ENCODE data around the gene DNAJC21.

Gene DNAJC21

DNA sequence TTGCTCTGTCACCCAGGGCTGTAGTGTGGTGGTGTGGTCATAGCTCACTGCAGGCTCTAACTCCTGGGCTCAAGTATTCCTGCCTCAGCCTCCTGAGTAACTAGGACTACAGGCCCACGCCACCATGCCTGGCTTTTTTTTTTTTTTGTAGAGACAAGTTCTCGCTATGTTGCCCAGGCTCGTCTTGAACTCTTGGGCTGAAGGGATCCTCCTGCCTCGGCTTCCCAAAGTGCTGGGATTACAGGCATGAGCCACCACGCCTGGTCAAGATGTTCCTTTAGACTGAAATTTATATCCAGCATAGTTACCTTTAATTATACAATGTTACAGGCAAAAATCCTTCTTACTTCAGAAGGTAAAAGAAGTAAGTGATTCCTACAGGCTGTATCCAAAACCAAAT lies 1.6 kb upstream of the DNAJC21 start:
- DNase-seq (ENCODE audit: extremely low read depth, low read depth) = no peak
- TF ChIP-seq, protein P1, sequence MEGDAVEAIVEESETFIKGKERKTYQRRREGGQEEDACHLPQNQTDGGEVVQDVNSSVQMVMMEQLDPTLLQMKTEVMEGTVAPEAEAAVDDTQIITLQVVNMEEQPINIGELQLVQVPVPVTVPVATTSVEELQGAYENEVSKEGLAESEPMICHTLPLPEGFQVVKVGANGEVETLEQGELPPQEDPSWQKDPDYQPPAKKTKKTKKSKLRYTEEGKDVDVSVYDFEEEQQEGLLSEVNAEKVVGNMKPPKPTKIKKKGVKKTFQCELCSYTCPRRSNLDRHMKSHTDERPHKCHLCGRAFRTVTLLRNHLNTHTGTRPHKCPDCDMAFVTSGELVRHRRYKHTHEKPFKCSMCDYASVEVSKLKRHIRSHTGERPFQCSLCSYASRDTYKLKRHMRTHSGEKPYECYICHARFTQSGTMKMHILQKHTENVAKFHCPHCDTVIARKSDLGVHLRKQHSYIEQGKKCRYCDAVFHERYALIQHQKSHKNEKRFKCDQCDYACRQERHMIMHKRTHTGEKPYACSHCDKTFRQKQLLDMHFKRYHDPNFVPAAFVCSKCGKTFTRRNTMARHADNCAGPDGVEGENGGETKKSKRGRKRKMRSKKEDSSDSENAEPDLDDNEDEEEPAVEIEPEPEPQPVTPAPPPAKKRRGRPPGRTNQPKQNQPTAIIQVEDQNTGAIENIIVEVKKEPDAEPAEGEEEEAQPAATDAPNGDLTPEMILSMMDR (IDR thresholded peaks at IDR 0.05; ENCODE audit: low read depth, low read length, missing control alignments) = no peak
- H3K4me3 ChIP-seq (replicated peaks; ENCODE audit: low read depth, low read length) = no peak overlapping the region

DNA sequence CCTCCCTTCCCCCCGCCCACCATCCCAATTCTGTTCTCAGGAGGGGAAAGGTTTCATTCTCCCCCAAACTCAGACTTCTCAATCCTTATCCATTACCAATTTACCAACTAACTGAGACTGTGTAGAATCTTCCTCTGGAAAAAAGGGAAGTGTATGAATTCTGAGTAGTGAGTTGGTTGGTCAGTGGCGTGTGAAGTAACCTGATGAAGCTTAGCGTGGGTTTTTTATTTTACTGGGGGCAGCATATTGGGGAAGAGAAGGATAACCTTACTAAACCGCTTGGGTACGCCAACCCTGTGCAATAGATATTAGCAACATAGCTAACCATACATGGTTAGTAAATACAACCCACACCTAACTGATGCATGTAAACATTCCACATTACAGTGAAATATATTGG lies 1.1 kb upstream of the DNAJC21 start:
- H3K4me3 ChIP-seq (replicated peaks; ENCODE audit: low read depth, low read length) = no peak overlapping the region
- TF ChIP-seq, protein P1 (IDR thresholded peaks at IDR 0.05; ENCODE audit: low read depth, low read length, missing control alignments) = no peak
- no peak for DNase-seq (ENCODE audit: extremely low read depth, low read depth)

DNA sequence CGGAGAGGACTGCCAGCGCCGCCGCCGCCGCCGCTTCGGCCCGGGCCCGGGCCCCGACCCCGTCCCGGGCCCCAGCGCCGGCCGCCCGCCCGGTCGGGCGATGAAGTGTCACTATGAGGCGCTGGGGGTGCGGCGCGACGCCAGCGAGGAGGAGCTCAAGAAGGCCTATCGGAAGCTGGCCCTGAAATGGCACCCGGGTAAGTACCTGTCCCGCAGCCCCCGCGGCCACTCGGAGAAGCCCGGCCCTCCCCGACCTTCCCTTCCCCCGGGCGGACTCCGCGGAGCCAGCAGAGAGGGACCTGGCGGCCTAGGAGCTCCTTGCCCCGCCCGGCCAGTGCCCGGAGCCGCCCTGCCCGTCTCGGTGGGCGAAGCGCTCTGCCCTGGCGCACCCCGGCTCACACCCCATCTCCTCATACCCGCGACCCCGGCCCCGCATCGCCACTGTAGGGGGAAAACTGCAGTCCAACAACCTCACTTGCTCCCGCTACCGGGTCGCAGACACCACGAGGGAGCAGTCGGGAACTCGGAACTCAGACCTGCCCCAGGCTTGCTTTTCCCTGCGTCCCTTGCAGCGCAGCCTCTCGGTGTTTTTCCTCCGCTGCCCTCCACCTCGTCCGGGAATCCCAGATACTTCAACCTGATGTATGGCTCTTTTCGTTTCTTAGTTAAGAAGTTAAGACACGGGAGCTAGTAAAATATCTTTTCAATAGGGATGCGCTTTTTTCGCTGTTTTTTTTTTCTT lies 532 bp downstream of the DNAJC21 start:
- TF ChIP-seq, protein P1 (IDR thresholded peaks at IDR 0.05; ENCODE audit: low read depth, low read length, missing control alignments) = no peak
- DNase-seq (ENCODE audit: extremely low read depth, low read depth) = no peak
- peak overlapping the region; percentile 82 for H3K4me3 ChIP-seq (replicated peaks; ENCODE audit: low read depth, low read length)

DNA sequence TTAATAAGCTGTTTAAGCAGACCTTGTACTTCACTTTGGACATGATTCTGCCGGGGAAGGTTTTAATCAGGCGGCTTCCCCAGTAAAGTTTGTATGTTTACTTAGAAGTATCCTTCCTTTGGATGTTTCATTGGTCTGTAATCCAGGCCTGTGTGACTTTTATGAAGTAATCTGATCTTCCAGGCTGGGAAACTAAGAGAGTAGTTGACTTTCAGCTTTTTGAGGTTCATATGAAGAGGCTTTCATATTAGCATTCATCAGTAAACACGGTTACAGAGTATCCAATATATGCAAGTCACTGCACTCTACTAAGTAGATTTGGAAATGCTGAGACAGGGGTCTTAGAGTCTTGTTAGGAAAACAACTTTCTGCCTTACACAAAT lies 1.1 kb downstream of the DNAJC21 start:
- TF ChIP-seq, protein P1 (IDR thresholded peaks at IDR 0.05; ENCODE audit: low read depth, low read length, missing control alignments) = no peak
- H3K4me3 ChIP-seq (replicated peaks; ENCODE audit: low read depth, low read length) = peak overlapping the region; percentile 82
- no peak for DNase-seq (ENCODE audit: extremely low read depth, low read depth)

DNA sequence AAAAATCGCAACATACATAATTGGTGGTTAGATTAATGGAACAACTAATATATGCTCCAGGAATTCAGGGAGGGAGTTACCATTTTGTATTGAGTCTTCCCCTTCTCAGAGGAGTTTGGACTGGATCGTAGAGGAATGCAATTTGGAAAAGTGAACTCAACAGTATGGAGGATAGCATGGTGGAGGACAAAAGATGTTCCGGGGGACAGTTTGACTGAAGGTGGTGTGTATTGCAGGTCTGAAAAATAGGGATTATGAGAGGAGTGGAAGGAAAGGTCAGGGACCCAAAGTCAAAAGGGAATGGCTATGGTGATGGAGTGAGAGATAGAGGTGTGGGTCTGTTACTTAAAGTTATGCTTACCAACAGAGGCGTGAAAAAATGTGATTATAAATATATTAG lies 1.5 kb downstream of the DNAJC21 start:
- no peak for DNase-seq (ENCODE audit: extremely low read depth, low read depth)
- peak overlapping the region; percentile 82 for H3K4me3 ChIP-seq (replicated peaks; ENCODE audit: low read depth, low read length)
- TF ChIP-seq, protein P1 (IDR thresholded peaks at IDR 0.05; ENCODE audit: low read depth, low read length, missing control alignments) = no peak

DNA sequence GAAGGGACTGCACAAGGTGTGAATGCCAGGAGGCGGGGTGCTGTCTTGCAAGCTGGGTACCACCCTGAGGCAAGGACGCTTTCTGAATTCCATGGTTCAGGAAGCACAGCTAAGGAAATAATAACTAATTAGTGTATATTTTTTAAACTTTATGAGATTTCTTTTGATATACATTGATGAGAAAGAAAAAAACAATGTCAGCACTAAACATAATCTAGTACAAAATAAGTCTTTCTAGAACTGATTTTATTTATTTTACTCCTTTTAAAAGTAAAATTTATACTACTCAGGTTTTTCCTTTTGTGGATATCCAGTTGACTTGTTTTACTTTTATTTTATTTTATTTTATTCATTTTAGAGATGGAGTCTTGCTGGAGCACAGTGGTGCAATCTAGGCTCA lies 3.6 kb downstream of the DNAJC21 start:
- H3K4me3 ChIP-seq (replicated peaks; ENCODE audit: low read depth, low read length) = no peak overlapping the region
- DNase-seq (ENCODE audit: extremely low read depth, low read depth) = no peak
- TF ChIP-seq, protein P1 (IDR thresholded peaks at IDR 0.05; ENCODE audit: low read depth, low read length, missing control alignments) = no peak

DNA sequence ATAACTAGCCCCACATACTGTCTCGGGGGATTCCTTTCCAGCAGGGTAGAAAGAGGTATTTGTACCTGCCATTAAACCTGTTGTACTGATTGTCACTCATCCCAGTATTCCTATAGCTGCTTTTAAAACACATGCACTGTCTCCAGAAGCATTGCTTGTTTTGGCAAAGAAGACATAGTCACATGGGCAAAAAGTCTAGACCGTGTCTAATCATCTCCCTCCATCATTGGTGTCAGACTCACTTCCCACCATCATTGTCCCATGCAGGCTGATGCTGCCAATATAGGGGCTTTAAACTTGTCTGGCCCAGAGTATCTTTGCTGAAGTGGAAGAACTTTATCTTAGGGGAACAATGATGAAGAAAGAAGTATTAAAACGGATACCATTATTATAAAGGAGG lies 12.6 kb downstream of the DNAJC21 start:
- TF ChIP-seq, protein P1 (IDR thresholded peaks at IDR 0.05; ENCODE audit: low read depth, low read length, missing control alignments) = no peak
- DNase-seq (ENCODE audit: extremely low read depth, low read depth) = no peak
- no peak overlapping the region for H3K4me3 ChIP-seq (replicated peaks; ENCODE audit: low read depth, low read length)
